ENCODE measurements around the gene OTOA. TPM values are rescaled to one million over a fixed set of nuclear protein-coding genes. Genes with fewer than 3 reads are reported as not detected.

The OTOA gene
- polyA plus RNA-seq, 3 donors, result 0.11 to 0.23 (median 0.21) TPM

DNA sequence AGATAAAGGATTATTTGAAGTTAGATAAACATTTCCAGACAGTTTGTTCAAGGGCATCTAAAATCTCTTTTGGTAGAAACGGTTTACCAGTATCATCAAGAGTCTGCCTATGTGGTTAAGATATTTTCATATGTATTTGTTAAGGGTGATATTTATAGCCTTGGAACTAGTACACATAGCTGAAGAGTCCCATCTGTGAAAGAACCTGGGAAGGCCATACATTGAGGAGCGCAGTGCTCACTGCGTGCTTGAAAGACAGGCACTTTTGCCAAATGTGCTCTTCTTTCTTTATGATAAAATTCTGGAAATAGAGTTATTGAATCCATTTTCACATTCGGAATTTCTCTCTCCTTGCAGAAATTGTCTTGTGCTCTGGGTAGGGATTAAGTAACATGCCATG lies 19.1 kb upstream of the OTOA start:
- no peaks in the 10 kb centered on the region for H3K27me3 Mint-ChIP-seq (ENCODE audit: low read depth in 3 of 3)
- TF ChIP-seq, protein P1, sequence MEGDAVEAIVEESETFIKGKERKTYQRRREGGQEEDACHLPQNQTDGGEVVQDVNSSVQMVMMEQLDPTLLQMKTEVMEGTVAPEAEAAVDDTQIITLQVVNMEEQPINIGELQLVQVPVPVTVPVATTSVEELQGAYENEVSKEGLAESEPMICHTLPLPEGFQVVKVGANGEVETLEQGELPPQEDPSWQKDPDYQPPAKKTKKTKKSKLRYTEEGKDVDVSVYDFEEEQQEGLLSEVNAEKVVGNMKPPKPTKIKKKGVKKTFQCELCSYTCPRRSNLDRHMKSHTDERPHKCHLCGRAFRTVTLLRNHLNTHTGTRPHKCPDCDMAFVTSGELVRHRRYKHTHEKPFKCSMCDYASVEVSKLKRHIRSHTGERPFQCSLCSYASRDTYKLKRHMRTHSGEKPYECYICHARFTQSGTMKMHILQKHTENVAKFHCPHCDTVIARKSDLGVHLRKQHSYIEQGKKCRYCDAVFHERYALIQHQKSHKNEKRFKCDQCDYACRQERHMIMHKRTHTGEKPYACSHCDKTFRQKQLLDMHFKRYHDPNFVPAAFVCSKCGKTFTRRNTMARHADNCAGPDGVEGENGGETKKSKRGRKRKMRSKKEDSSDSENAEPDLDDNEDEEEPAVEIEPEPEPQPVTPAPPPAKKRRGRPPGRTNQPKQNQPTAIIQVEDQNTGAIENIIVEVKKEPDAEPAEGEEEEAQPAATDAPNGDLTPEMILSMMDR (IDR thresholded peaks at IDR 0.05), result no peak
- H2AFZ ChIP-seq (ENCODE audit: insufficient read depth, low read depth, low read length, poor library complexity, severe bottlenecking), result no peak overlapping the region
- peak overlapping the region; percentile 77 to 82 for H3K27ac ChIP-seq (ENCODE audit: low read depth in 1 of 2, low read length in 2 of 2)
- H3K27ac Mint-ChIP-seq, result peak overlapping the region; percentile 89 to 97 (median 95)
- H3K27me3 ChIP-seq (ENCODE audit: control insufficient read depth in 2 of 2, insufficient read depth in 2 of 2, low read length in 2 of 2), result no peaks in the 10 kb centered on the region
- DNase-seq, result no peak
- H3K4me2 ChIP-seq (replicated peaks; ENCODE audit: extremely low read depth, low read length, poor library complexity, severe bottlenecking), result peak overlapping the region; percentile 89
- H3K36me3 ChIP-seq (replicated peaks in 1 of 2; ENCODE audit: control insufficient read depth in 1 of 2, insufficient read depth in 2 of 2, low read length in 2 of 2), result peaks cover 83 to 84% of the 10 kb centered on the region in 2 donors
- H3K4me1 ChIP-seq (ENCODE audit: control insufficient read depth in 1 of 2, insufficient read depth in 2 of 2, low read length in 2 of 2), result peaks cover 90 to 95% of the 10 kb centered on the region in 2 donors
- 69% methylated on average over 3 of the region's 4 CpGs for WGBS (ENCODE audit: insufficient coverage)
- H3K4me1 Mint-ChIP-seq, result peaks cover 68% of the 10 kb centered on the region
- H3K9ac ChIP-seq (ENCODE audit: insufficient read depth, low read length, poor library complexity, severe bottlenecking), result no peak overlapping the region
- peaks cover 94% of the 10 kb centered on the region for H4K20me1 ChIP-seq (ENCODE audit: insufficient read depth, low read length)
- H3K79me2 ChIP-seq (ENCODE audit: insufficient read depth, low read length), result peaks cover 95% of the 10 kb centered on the region
- peak overlapping the region; percentile 39 to 98 (median 90) for H3K4me3 ChIP-seq (replicated peaks in 1 of 3; ENCODE audit: low read depth in 2 of 3, low read length in 3 of 3)
- H3K4me3 Mint-ChIP-seq, result peak overlapping the region; percentile 78 to 87
- intact Hi-C loops (cut with micrococcal nuclease), result loop anchor here (2.0 to 5.0 kb wide), 3 partner anchors 42 to 63 kb away; no protein-coding TSS in a partner anchor
- no peaks in the 10 kb centered on the region for H3K9me3 Mint-ChIP-seq
- no peaks in the 10 kb centered on the region for H3K9me3 ChIP-seq (replicated peaks in 1 of 2; ENCODE audit: control insufficient read depth in 1 of 2, insufficient read depth in 1 of 2, low read length in 2 of 2)
- peaks cover 62 to 79% of the 10 kb centered on the region in 2 donors for H3K36me3 Mint-ChIP-seq

DNA sequence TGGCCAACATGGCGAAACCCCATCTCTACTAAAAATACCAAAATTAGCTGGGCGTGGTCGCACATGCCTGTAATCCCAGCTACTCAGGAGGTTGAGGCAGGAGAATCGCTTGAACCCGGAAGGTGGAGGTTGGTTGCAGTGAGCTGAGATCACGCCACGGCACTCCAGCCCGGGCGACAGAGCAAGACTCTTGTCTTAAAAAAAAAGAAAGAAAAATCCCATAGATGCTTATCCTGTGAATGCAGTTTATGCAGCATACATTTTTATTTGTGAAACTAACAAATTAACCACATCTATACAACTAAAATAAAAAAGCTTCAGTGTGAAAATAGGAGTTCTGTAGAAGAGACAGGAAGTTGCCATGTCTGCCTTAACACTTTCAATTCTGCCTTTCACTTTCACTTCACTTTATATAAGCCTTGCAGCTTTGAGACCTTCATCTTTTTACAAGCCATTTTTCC lies 18.5 kb upstream of the OTOA start:
- Histone ChIP-seq H3K27ac (ENCODE audit: low read depth in 1 of 2, low read length in 2 of 2) (peak overlapping the region; percentile 77 to 82), H3K79me2 (ENCODE audit: insufficient read depth, low read length) (peaks cover 95% of the 10 kb centered on the region), H3K4me2 (replicated peaks; ENCODE audit: extremely low read depth, low read length, poor library complexity, severe bottlenecking) (peak overlapping the region; percentile 89), H3K27me3 (ENCODE audit: control insufficient read depth in 2 of 2, insufficient read depth in 2 of 2, low read length in 2 of 2) (no peaks in the 10 kb centered on the region), H2AFZ (ENCODE audit: insufficient read depth, low read depth, low read length, poor library complexity, severe bottlenecking) (peak overlapping the region; percentile 5), H3K9me3 (replicated peaks in 1 of 2; ENCODE audit: control insufficient read depth in 1 of 2, insufficient read depth in 1 of 2, low read length in 2 of 2) (no peaks in the 10 kb centered on the region), H3K9ac (ENCODE audit: insufficient read depth, low read length, poor library complexity, severe bottlenecking) (peak overlapping the region; percentile 45), H3K36me3 (replicated peaks in 1 of 2; ENCODE audit: control insufficient read depth in 1 of 2, insufficient read depth in 2 of 2, low read length in 2 of 2) (peaks cover 80 to 82% of the 10 kb centered on the region in 2 donors), H3K4me1 (ENCODE audit: control insufficient read depth in 1 of 2, insufficient read depth in 2 of 2, low read length in 2 of 2) (peaks cover 92 to 97% of the 10 kb centered on the region in 2 donors), H3K4me3 (replicated peaks in 1 of 3; ENCODE audit: low read depth in 2 of 3, low read length in 3 of 3) (peak overlapping the region; percentile 39 to 98 (median 90)), H4K20me1 (ENCODE audit: insufficient read depth, low read length) (peaks cover 94% of the 10 kb centered on the region)
- TF ChIP-seq, protein P1 (IDR thresholded peaks at IDR 0.05), result no peak
- peak overlapping the region; percentile 89 to 97 (median 95) for H3K27ac Mint-ChIP-seq
- intact Hi-C loops (cut with micrococcal nuclease), result loop anchor here in 1 of 2 donors (2.0 kb wide), 1 partner anchor 60 kb away; no protein-coding TSS in a partner anchor
- peaks cover 71% of the 10 kb centered on the region for H3K4me1 Mint-ChIP-seq
- peak in 2 of 3 donors; percentile 68 to 81 for DNase-seq
- H3K36me3 Mint-ChIP-seq, result peaks cover 63 to 85% of the 10 kb centered on the region in 2 donors
- H3K4me3 Mint-ChIP-seq, result peak overlapping the region; percentile 78 to 87
- H3K9me3 Mint-ChIP-seq, result no peaks in the 10 kb centered on the region
- no peaks in the 10 kb centered on the region for H3K27me3 Mint-ChIP-seq (ENCODE audit: low read depth in 3 of 3)
- no CpG with 5 or more reads among the region's 9 CpGs for WGBS (ENCODE audit: insufficient coverage)
